Endometrial microvascular endothelial cells (primary cell): Measurements from ENCODE around the gene CA10. TPM values are rescaled to one million over a fixed set of nuclear protein-coding genes. Genes with fewer than 3 reads are reported as not detected.

Experiments
- in situ Hi-C: cut with HindIII; loops from 2 replicates; pipeline ENCODE4 v1.10.0; 2017; ENCODE audit warnings: low sequenced_read_pairs, low pct_unique_long_range_greater_than_20kb; ENCODE audit errors: inconsistent ontology term
- total RNA-seq: library from RNA; depleted of rRNA; stranded (reverse); fragments of >200 nt; gene quantifications from one replicate; pipeline ENCODE4 v1.2.3, GENCODE V29; 2015; ENCODE audit errors: inconsistent ontology term

The CA10 gene
- total RNA-seq, 1 donor from 2014 or later = not detected

GRCh38 chr17:52079496-52079895, 79.0 kb downstream of the CA10 start:
- in situ Hi-C loops = no loop called here

GRCh38 chr17:52071712-52072111, 86.8 kb downstream of the CA10 start:
- in situ Hi-C loops = no loop called here

GRCh38 chr17:52064791-52065211, 93.7 kb downstream of the CA10 start:
- in situ Hi-C loops = no loop called here

GRCh38 chr17:52049496-52049895, 109.0 kb downstream of the CA10 start:
- in situ Hi-C loops = no loop called here

- in situ Hi-C loops = no loop called here
These were observed 109.5 kb downstream of the CA10 start for GRCh38 chr17:52049051-52049450.

- in situ Hi-C loops = no loop called here
These were observed 110.2 kb downstream of the CA10 start for GRCh38 chr17:52048137-52048898.

- in situ Hi-C loops = no loop called here
These were observed 111.4 kb downstream of the CA10 start for GRCh38 chr17:52047086-52047485.

- in situ Hi-C loops = no loop called here
These were observed 117.3 kb downstream of the CA10 start for GRCh38 chr17:52041123-52041617.

- in situ Hi-C loops = no loop called here
These were observed 122.1 kb downstream of the CA10 start for GRCh38 chr17:52036416-52036815.

- in situ Hi-C loops = no loop called here
These were observed 123.1 kb downstream of the CA10 start for GRCh38 chr17:52035336-52035915.

- in situ Hi-C loops = no loop called here
These were observed 126.1 kb downstream of the CA10 start for GRCh38 chr17:52032454-52032853.

GRCh38 chr17:52030052-52030451, 128.5 kb downstream of the CA10 start:
- in situ Hi-C loops = no loop called here

- in situ Hi-C loops = no loop called here
These were observed 130.8 kb downstream of the CA10 start for GRCh38 chr17:52027620-52028295.

GRCh38 chr17:52027081-52027480, 131.4 kb downstream of the CA10 start:
- in situ Hi-C loops = no loop called here

- in situ Hi-C loops = no loop called here
These were observed 132.4 kb downstream of the CA10 start for GRCh38 chr17:52026075-52026474.

- in situ Hi-C loops = no loop called here
These were observed 133.3 kb downstream of the CA10 start for GRCh38 chr17:52025236-52025635.

GRCh38 chr17:52024300-52024870, 134.1 kb downstream of the CA10 start:
- in situ Hi-C loops = no loop called here

- in situ Hi-C loops = no loop called here
These were observed 147.4 kb downstream of the CA10 start for GRCh38 chr17:52011064-52011463.

GRCh38 chr17:51999654-52000053, 158.9 kb downstream of the CA10 start:
- in situ Hi-C loops = no loop called here

GRCh38 chr17:51997723-51998122, 160.8 kb downstream of the CA10 start:
- in situ Hi-C loops = no loop called here
